HCT116 (cell line): ENCODE data around the gene DHX30.

Experiments
- EZH2phosphoT487 ChIP-seq: fragments of 200-600 bp; IDR thresholded peaks from 2 replicates; pipeline ENCODE4 v1.6.1; 2018; ENCODE audit warnings: antibody characterized with exemption, borderline replicate concordance
- POLR2A ChIP-seq: IDR thresholded peaks from 2 replicates; pipeline ENCODE4 v1.7.0; 2011; ENCODE audit warnings: borderline replicate concordance; ENCODE audit not compliant: insufficient read depth, insufficient read length; ENCODE audit errors: extremely low read depth

DNA sequence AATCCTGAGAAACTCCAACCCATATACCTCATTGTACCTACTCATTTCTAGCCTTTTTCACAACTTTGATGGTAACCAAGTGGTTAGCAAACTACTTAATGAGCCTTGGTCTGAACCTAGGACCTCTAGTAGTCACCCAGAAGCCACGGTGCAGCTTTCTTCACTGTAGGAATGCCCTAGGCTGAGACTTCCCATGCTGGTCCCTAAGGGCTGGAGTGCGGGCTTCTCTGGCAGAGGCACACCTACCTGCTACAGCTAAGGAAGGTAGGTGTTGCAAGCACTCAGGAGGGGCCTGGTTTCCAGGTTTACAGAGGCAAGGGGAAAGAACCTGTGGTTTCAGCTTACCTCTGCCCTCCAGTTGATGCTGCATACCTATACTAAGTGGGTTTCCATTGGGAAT, 65.4 kb downstream of the DHX30 start:
- no peak for TF ChIP-seq EZH2phosphoT487
- TF ChIP-seq POLR2A: no peak
